Hepatocyte (in vitro differentiated cells): ENCODE measurements around the gene SLC26A4. TPM values are rescaled to one million over a fixed set of nuclear protein-coding genes. Genes with fewer than 3 reads are reported as not detected.

Source experiments
- DNase-seq: peaks from one replicate; pipeline ENCODE4 v3.0.0-alpha.2; 2016; ENCODE audit warnings: low spot score
- H2AFZ ChIP-seq: fragments of 200-600 bp; sonication (generic); 2 replicates; pipeline ENCODE4 v1.6.0; 2016; ENCODE audit warnings: antibody characterized with exemption, mild to moderate bottlenecking
- H3K27ac ChIP-seq: fragments of 200-600 bp; sonication (generic); 2 replicates; pipeline ENCODE4 v1.5.1; 2016; ENCODE audit warnings: mild to moderate bottlenecking
- H3K27me3 ChIP-seq: fragments of 200-600 bp; sonication (generic); 2 replicates; pipeline ENCODE4 v1.6.1; 2016
- H3K36me3 ChIP-seq: fragments of 200-600 bp; sonication (generic); replicated peaks from 2 replicates; pipeline ENCODE4 v1.5.1; 2016; ENCODE audit warnings: low read depth; ENCODE audit not compliant: insufficient read depth
- H3K4me1 ChIP-seq: fragments of 200-600 bp; sonication (generic); 2 replicates; pipeline ENCODE4 v1.5.1; 2016; ENCODE audit warnings: mild to moderate bottlenecking, moderate library complexity; ENCODE audit not compliant: insufficient read depth
- H3K4me2 ChIP-seq: fragments of 200-600 bp; sonication (generic); 2 replicates; pipeline ENCODE4 v1.6.0; 2016
- H3K4me3 ChIP-seq: fragments of 200-600 bp; sonication (generic); 2 replicates; pipeline ENCODE4 v1.5.1; 2016; ENCODE audit warnings: mild to moderate bottlenecking
- H3K79me2 ChIP-seq: fragments of 200-600 bp; sonication (generic); 2 replicates; pipeline ENCODE4 v1.6.0; 2017; ENCODE audit warnings: mild to moderate bottlenecking
- H3K9me2 ChIP-seq: fragments of 200-600 bp; sonication (generic); replicated peaks from 2 replicates; pipeline ENCODE4 v1.6.0; 2017; ENCODE audit warnings: mild to moderate bottlenecking; ENCODE audit not compliant: insufficient read depth
- H3K9me3 ChIP-seq: fragments of 200-600 bp; sonication (generic); 2 replicates; pipeline ENCODE4 v1.5.1; 2016; ENCODE audit warnings: low read depth, mild to moderate bottlenecking
- H4K20me1 ChIP-seq: fragments of 200-600 bp; sonication (generic); 2 replicates; pipeline ENCODE4 v1.6.0; 2016; ENCODE audit warnings: mild to moderate bottlenecking; ENCODE audit not compliant: insufficient read depth, poor library complexity, severe bottlenecking
- CTCF ChIP-seq: fragments of 200-600 bp; sonication (generic); IDR thresholded peaks from 2 replicates; pipeline ENCODE4 v1.5.1; 2016; ENCODE audit warnings: antibody characterized with exemption, mild to moderate bottlenecking; ENCODE audit not compliant: poor library complexity
- EZH2 ChIP-seq: fragments of 200-600 bp; sonication (generic); IDR thresholded peaks from 2 replicates; pipeline ENCODE4 v1.6.1; 2016; ENCODE audit warnings: antibody characterized with exemption, mild to moderate bottlenecking, borderline replicate concordance
- EZH2phosphoT487 ChIP-seq: fragments of 200-600 bp; sonication (generic); IDR thresholded peaks from one replicate; pipeline ENCODE4 v1.6.1; 2018; ENCODE audit warnings: antibody characterized with exemption, mild to moderate bottlenecking, low read depth, moderate library complexity; ENCODE audit not compliant: unreplicated experiment, severe bottlenecking
- WGBS: methylation state at CpG from one replicate; pipeline ENCODE4 v1.1.6; 2016; ENCODE audit warnings: low lambda C conversion rate; ENCODE audit errors: missing lambda C conversion rate; 5-methylcytosine and 5-hydroxymethylcytosine counted together
- polyA plus RNA-seq: library from polyadenylated mRNA; unstranded; fragments of >200 nt; fragmentation: Nextera tagmentation; extraction: Ambion mirVana; gene quantifications from 2 replicates; pipeline ENCODE4 v1.2.1, GENCODE V29; 2016
- total RNA-seq: library from RNA; depleted of rRNA; stranded (reverse); fragments of >200 nt; gene quantifications from 2 replicates; pipeline ENCODE4 v1.2.3, GENCODE V29; 2014

SLC26A4 gene
- total and polyA plus RNA-seq, 2 experiments from 2014 or later = 0.20 TPM; not detected in 1

DNA sequence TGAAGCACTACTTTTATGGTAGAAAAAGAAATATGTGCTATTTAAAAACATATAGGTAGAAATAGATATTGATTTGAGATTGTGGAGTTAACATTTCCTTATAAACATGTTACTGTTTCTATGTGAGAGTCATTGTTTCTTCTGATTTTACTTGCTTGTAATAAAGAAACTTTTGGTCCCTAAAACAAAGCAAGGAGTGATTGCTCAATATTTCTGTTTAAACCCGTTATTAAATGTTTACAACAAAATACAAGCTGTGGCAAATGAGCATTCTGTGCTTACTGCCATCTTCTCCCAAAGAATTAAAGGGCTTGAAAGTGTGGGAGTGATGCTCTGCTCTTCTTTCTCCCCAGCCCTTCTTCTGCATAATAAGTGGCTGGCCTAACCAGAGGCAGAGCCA is 60.7 kb downstream of the SLC26A4 start:
- Histone ChIP-seq H3K27me3 (no peaks in the 10 kb centered on the region), H3K4me3 (no peak overlapping the region)
- 67% methylated on average over 1 of the region's 1 CpG for WGBS

DNA sequence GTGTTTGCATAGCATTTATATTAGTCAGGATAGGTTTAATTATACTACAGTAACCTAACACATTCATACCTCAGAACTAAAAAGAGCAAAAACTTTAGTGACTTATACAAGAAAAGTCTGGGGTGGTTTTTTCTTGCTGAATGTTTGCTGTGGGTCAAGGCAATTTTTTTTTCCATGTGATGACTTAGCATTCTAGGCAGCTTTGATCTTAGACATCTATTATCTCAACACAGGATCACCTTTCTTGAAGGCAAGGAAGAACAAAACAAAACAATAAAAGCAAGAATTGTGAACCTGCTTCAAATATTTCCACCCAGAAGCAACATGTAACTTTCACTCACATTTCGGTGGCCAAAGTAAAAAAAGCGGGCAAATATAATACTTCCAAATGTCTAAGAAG is 62.6 kb downstream of the SLC26A4 start:
- Histone ChIP-seq H4K20me1 (no peaks in the 10 kb centered on the region), H3K4me2 (no peak overlapping the region), H3K36me3 (no peaks in the 10 kb centered on the region), H2AFZ (no peak overlapping the region), H3K4me3 (no peak overlapping the region), H3K9me2 (no peaks in the 10 kb centered on the region), H3K9me3 (no peaks in the 10 kb centered on the region), H3K4me1 (no peaks in the 10 kb centered on the region), H3K27me3 (peaks cover 9% of the 10 kb centered on the region), H3K27ac (no peak overlapping the region), H3K79me2 (no peaks in the 10 kb centered on the region)
- TF ChIP-seq CTCF (no peak), EZH2phosphoT487 (no peak), EZH2 (no peak)
- DNase-seq = no peak
- WGBS = 86% methylated on average over 2 of the region's 2 CpGs

More for the DNA sequence above, 60.7 kb downstream of the SLC26A4 start:
- H3K9me2 ChIP-seq = no peaks in the 10 kb centered on the region
- no peak overlapping the region for H3K4me2 ChIP-seq
- H3K79me2 ChIP-seq = no peaks in the 10 kb centered on the region
- no peaks in the 10 kb centered on the region for H3K4me1 ChIP-seq
- H2AFZ ChIP-seq = no peak overlapping the region
- H3K36me3 ChIP-seq = no peaks in the 10 kb centered on the region
- no peaks in the 10 kb centered on the region for H4K20me1 ChIP-seq
- TF ChIP-seq EZH2phosphoT487 (no peak), EZH2 (no peak), CTCF (no peak)
- H3K27ac ChIP-seq = no peak overlapping the region
- H3K9me3 ChIP-seq = no peaks in the 10 kb centered on the region
- no peak for DNase-seq

- Histone ChIP-seq H3K4me3 (no peak overlapping the region), H3K4me2 (no peak overlapping the region), H3K36me3 (no peaks in the 10 kb centered on the region), H4K20me1 (no peaks in the 10 kb centered on the region), H3K27me3 (peaks cover 14% of the 10 kb centered on the region), H3K9me2 (no peaks in the 10 kb centered on the region), H3K79me2 (no peaks in the 10 kb centered on the region), H3K27ac (no peak overlapping the region), H3K9me3 (no peaks in the 10 kb centered on the region), H2AFZ (no peak overlapping the region), H3K4me1 (no peaks in the 10 kb centered on the region)
- DNase-seq = peak; percentile 74
- 25% methylated on average over 4 of the region's 4 CpGs for WGBS
- peak; percentile 81 for TF ChIP-seq CTCF
- TF ChIP-seq EZH2phosphoT487 = no peak
Observed at GRCh38 chr7:107725138-107725740, 64.6 kb downstream of the SLC26A4 start.
